Activated gamma-delta T cell treated with Interleukin-2 at 50 U/mL for 16 hours (primary cell): Measurements from ENCODE around the gene TGFA.
"Not testable (repeated sequence)": the region's sequence is repeated elsewhere in the genome, so short reads cannot be mapped to it uniquely, and the experiment has no call there.

ENCODE experiments used
- DNase-seq: peaks from one replicate; pipeline ENCODE4 v3.0.0-alpha.2; 2020

Gene TGFA

GRCh38 chr2:70494293-70494886 is 59.2 kb downstream of the TGFA start:
- no peak for DNase-seq

DNA sequence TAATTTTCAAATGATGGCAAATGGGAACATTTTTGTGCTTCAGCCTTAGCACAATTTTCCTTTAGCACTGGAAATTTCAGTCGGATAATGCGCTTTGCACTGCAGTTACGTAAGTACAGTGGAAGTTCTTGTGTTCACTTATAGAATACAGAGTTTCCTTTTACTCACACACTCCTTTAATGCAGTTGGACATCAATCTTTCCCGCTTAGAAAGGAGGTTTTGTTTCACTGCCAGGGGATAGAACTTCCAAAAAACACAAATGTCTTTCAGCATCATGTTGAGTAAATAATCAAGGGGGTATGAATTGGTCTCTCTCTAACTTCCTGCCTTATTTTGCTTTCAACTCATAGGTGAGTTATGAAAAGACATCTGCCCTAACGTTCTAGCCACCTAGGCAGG is 63.2 kb downstream of the TGFA start:
- DNase-seq: no peak

- no peak for DNase-seq
These were observed 64.5 kb downstream of the TGFA start for GRCh38 chr2:70489165-70489564.

DNA sequence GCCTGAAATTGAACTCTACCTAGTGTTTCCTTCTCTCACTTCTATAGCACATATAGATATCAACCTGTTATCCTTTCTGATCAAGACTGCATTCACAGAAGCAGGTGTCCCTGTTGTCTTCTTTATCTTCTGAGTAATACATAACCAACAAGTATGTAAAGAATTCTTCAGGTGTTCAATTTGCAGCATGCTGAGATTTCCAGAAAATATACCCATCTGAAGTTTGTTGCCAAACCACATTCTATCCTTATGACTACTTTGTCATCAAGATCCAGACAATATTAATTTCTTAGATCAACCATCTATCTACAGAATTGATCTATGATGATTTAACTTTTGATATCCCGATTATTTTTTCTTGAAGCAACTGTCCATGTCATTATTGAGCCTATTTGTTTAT is 69.5 kb downstream of the TGFA start:
- DNase-seq: no peak

- DNase-seq: no peak
These were observed 71.2 kb downstream of the TGFA start for GRCh38 chr2:70482401-70482800.

DNA sequence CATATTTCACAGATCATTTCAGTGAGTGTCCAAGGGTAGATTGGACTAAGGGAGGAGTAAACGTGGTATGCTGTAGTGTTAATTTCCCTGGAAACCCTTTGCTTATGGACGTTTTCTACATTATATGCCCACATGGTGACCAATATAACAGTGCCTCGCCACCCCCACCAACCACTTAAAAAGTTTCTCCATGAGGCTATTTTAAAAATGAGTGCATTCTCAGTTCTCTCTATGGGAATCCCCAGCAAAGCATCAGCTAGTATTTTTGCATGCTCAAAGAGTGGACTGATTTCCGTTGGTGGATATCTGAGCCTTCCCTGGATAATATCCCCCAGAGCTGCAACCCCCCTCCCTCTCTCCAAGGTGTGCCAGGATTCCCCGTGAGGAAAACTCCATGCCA is 73.2 kb downstream of the TGFA start:
- no peak for DNase-seq

DNA sequence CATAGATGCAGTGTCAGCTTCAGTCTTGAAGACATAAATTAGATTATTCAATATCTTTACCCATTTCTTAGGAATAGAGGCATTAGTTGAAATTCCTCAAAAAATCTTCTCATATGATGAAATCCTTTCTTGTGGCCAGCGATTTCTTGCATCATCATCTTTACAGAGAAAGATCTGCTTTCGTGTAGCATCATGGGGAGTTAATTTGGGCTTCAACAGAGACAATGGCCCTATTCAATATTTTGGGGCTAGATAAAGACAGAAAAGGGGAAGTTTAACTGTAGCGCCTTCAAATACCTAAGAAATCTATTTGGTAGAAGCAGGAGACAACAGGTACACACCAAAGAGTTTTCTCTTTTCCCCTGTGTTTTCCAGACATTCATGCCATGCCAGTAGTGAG is 73.8 kb downstream of the TGFA start:
- no peak for DNase-seq

DNA sequence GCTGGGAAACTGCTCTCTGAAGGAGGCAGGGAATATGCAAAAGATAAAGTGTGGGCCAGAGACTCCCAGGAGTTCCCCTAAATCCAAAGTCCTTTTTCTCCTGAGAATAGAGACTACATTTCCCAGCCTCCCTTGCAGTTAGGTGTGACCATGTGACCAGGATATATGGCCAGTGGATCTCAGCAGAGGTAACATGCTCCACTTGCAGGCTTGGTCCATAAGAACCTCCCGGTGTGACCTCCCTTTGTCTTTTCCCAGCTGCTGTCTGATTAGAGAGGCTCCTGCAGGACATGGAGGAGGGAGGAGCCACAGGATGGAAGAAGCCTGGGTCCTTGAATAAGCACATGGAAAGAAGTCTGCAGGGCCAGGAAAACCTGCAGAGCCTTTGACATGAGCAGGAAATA is 76.2 kb downstream of the TGFA start:
- DNase-seq: no peak

GRCh38 chr2:70475266-70475665 is 78.4 kb downstream of the TGFA start:
- DNase-seq: no peak

DNA sequence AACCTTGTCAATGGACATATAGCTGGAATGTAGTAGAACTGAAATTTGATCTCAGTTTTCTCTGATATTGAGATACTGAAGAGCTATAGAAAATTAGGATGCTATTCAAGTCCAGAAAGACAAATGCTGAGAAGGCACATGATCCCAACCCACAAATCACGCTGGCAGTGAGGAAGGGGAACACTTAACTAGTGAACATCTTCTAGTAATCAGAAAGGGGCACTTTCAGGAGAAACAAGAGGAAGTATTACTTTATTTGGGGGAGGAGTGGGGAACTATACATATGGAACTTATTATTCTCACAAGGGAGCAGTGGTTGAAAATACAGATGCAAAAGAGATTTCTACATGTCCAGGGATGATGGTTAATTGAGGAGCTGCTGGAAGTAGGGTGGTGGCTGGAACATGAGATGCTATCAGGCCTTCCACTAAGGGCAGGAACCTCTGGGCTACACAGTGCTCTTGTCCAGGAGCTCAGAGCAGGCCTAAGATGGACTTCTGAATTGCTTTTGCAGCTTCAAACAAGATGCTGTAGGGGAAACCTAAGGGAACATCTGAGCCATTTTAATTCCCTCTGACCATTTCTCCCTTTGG is 79.3 kb downstream of the TGFA start:
- no peak for DNase-seq

- no peak for DNase-seq
These were observed 80.4 kb downstream of the TGFA start for GRCh38 chr2:70473101-70473722.

DNA sequence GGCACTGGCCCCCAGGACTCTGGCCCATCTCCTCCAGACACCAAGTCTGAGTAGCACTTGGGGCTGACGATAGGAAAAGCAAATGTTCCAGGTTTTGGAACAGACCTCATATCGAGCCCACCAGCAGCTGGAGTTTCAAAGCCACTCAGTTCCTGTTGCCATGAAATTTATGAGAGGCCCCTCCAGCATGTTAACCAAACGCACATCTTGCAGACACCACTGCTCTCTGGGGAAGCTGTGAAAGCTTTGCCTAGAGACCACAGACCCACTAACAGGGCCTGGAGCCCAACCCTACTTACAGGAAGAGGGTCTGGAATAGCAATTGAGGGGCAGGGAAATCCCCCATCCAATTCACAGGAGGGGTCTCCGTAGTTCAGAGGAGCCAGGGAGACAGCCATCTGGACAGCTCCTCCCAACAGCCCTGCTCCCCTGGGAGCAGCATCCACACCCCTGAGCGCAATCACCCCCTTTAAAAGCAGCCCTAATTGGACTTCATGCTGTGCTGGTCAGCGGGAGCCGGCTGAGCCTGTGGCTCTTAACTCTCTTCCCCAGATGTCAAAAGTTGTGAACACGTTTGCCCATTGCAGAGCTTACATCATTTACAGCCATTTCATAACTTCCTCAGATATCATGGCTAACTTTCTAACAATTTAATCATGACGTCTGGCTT is 81.3 kb downstream of the TGFA start:
- no peak for DNase-seq

- DNase-seq: no peak
These were observed 82.5 kb downstream of the TGFA start for GRCh38 chr2:70471129-70471528.

DNA sequence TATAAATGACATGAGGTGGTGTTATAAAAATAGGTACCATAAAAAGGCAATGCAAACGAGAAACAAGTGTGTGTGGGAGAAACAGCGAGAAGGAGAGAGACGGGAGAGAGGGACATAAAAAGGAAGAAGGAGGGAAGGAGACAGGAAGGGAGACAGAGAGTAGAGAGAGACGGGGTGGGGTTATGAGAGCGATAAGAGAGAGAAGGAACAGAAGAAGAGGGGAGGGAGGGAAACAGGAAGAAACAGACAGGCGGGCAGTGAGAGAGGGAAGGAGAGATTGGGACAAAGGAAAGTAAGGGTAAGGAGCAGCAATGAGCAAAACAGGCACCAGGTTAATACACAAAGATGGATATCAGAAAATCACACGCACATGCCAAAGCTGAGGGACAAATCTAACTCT is 83.7 kb downstream of the TGFA start:
- no peak for DNase-seq

DNA sequence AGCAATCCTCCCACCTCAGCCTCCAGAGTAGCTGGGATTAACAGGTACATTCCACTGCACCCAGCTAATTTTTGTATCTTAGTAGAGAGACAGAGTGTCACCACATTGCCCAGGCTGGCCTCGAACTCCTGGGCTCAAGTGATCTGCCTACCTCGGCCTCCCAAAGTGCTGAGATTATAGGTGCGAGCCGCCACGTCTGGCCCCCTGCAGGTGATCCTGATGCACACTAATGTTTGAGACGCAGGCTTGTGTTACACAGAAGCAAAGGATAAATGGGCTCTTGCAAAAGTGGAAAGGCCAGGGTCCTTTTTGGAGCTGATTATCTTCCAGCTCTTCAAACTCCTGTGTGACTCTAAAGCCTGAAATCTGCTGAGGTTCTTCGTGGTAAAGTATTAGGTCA is 84.2 kb downstream of the TGFA start:
- no peak for DNase-seq

- DNase-seq: no peak
These were observed 84.7 kb downstream of the TGFA start for GRCh38 chr2:70468878-70469277.

- DNase-seq: no peak
These were observed 85.5 kb downstream of the TGFA start for GRCh38 chr2:70467831-70468779.

DNA sequence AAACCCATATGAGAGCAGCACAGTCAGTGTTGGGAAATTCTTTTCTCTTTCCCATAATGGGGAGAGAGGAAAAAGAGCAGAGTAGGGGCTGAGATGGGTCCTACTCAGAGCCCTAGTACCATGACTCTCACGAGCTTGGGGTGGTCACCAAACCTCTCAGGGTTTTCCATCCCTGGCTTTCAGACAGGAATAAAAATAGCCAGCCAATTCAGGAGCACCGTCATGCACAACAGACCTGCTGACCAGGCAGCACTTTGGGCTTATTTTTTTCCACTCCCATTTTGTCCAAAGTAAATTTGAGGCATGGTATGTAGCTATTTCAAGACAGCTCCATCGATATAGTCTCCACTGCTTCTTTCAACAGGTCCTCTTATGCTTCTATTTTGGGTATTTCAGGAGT is 86.4 kb downstream of the TGFA start:
- DNase-seq: no peak

- DNase-seq: not testable (repeated sequence)
These were observed 87.0 kb downstream of the TGFA start for GRCh38 chr2:70466647-70467046.

DNA sequence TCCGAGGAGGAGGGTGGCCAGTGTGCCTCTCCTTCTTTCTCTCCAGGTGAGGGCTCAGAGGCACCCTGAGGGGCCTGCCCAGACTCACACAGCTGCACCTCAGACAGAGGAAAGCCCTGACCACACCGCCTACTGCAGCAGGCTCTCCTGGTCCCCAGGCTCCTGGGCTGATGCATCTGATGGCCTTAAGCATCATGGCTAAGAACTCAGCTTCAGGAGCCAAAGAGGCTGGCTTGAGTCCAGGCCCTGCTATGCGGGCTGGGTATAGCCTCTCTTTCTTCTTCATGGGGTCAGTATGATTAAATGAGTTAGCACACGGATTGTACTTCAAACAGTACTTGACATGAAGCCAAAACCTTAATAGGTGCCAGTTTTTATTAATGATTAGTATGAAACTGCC is 89.6 kb downstream of the TGFA start:
- DNase-seq: no peak

GRCh38 chr2:70463581-70463980 is 90.0 kb downstream of the TGFA start:
- no peak for DNase-seq

DNA sequence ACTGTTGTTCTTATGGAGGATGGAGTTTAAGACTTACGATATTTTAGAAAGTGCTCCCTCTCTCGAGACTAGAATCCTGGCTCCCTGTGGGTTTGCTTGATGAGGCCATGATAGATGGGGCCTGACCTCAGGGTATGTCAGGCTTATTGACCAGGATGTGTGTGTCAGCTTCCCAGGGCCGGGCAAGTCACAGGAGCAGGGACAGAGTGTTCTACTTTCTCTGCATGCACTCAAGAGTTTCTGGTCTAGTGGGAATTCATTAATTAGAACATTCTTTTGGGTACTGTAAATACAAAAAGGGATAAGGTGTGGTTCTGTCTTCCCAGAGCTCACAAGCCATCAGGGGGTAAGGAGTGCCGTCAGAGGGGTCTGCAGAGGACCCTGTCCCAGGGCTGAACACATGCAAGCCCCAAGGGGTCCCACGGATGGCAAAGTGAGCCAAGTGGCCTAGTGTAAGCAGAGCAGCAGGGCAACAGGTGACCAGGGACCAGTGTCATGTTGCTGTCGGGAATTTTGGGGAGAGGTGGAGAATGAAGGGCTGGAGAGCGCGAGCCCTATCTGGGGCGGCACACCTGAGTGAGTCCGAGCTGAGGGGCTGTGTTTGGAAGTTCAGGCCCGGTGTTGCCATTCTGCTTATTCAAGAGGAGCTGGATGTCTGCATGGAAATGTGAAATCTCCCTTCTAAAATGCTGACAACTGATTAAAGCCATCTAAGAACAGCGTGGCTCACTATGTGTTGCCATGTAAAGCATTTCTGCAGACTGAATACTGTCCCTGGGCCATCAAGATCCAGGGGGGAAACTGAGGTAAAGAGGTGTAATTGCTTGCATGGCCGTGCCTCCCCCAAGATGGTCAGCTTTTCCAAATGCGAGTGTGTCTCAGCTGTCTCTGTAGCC is 91.4 kb downstream of the TGFA start:
- DNase-seq: no peak
